Astrocyte (in vitro differentiated cells and primary cell): Measurements from ENCODE around the gene NMBR.

Source experiments
- EZH2 ChIP-seq: IDR thresholded peaks from 2 replicates; pipeline ENCODE4 v1.6.1; 2012; ENCODE audit warnings: mild to moderate bottlenecking, low read length, inconsistent platforms; ENCODE audit not compliant: insufficient read depth
- TF ChIP-seq, protein P1 (sequence below): IDR thresholded peaks from 2 replicates; pipeline ENCODE4 v1.5.1; 2011; ENCODE audit warnings: low read depth, mild to moderate bottlenecking, inconsistent platforms, low read length, moderate library complexity; ENCODE audit not compliant: insufficient read depth

DNA sequence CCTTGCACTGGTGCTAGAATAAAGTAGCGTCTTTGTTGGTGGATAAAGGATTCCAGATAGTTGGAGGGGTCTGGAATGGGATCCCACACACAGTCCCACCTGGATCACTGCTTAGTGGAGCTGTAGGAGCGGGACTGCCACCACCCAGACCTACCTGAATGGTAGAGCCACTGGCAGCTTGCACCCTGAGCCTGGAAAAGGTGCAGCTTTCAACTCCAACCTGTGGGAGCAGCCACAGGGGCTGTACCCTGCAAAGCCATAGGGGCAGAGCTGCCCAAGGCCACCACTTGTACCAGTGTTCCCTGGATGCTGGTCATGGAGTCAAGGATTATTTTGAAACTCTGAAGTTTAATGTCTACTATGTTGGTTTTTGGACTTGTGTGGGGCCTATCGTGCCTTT, 27.1 kb upstream of the NMBR start:
- TF ChIP-seq, protein P1, sequence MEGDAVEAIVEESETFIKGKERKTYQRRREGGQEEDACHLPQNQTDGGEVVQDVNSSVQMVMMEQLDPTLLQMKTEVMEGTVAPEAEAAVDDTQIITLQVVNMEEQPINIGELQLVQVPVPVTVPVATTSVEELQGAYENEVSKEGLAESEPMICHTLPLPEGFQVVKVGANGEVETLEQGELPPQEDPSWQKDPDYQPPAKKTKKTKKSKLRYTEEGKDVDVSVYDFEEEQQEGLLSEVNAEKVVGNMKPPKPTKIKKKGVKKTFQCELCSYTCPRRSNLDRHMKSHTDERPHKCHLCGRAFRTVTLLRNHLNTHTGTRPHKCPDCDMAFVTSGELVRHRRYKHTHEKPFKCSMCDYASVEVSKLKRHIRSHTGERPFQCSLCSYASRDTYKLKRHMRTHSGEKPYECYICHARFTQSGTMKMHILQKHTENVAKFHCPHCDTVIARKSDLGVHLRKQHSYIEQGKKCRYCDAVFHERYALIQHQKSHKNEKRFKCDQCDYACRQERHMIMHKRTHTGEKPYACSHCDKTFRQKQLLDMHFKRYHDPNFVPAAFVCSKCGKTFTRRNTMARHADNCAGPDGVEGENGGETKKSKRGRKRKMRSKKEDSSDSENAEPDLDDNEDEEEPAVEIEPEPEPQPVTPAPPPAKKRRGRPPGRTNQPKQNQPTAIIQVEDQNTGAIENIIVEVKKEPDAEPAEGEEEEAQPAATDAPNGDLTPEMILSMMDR: no peak
- no peak for TF ChIP-seq EZH2
